ENCODE measurements around the gene ENOX2. TPM values are rescaled to one million over a fixed set of nuclear protein-coding genes. Genes with fewer than 3 reads are reported as not detected.

Gene ENOX2
- total RNA-seq, 1 donor from 2014 or later: 15.1 TPM

- no peak for ATAC-seq
Observed at GRCh38 chrX:130879869-130880268, 23.1 kb downstream of the ENOX2 start.

GRCh38 chrX:130878350-130879341 lies 24.4 kb downstream of the ENOX2 start:
- ATAC-seq: peak; percentile 44

- no peak for ATAC-seq
Observed at GRCh38 chrX:130877892-130878341, 25.1 kb downstream of the ENOX2 start.

DNA sequence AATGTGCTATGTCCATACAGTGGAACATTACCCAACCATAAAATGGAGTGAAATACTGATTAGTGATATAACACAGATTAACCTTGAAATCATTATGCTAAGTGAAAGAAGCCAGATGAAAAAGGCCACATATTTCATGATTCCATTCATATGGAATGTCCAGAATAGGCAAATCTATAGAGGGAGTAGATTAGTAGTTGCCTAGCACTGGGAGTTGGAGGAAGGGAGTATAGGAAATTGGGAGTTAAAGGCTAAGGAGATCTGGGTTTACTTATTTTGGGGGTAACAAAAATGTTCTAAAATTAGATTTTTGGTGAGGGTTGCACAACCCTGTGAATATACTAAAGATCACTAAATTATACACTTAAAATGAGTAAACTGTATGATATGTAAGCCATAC lies 26.8 kb downstream of the ENOX2 start:
- ATAC-seq: no peak

DNA sequence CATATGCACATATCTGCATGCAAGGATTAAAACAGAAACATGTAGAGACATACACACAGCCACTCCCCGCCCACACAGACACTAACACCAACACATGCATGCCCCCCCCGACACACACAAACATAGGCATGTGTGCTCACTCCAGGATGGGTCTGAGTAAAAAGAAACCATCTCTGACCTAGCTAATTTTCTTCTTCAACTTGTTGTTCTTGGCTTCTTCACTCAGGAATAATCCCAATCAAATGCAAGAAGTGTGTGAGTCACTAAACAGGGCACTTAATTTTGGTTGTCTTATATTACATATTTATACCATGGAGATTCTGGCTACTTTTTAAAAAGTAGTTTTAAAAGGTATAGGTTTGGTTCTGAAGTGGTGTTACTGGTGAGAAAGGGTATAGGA lies 28.3 kb downstream of the ENOX2 start:
- no peak for ATAC-seq

GRCh38 chrX:130869239-130869638 lies 33.8 kb downstream of the ENOX2 start:
- no peak for ATAC-seq

- ATAC-seq: no peak
Observed at GRCh38 chrX:130861462-130861861, 41.5 kb downstream of the ENOX2 start.

GRCh38 chrX:130857207-130857606 lies 45.8 kb downstream of the ENOX2 start:
- no peak for ATAC-seq

GRCh38 chrX:130851569-130851968 lies 51.4 kb downstream of the ENOX2 start:
- no peak for ATAC-seq

GRCh38 chrX:130848763-130849162 lies 54.2 kb downstream of the ENOX2 start:
- ATAC-seq: no peak

- no peak for ATAC-seq
Observed at GRCh38 chrX:130846746-130847145, 56.3 kb downstream of the ENOX2 start.

- no peak for ATAC-seq
Observed at GRCh38 chrX:130841776-130842175, 61.2 kb downstream of the ENOX2 start.

DNA sequence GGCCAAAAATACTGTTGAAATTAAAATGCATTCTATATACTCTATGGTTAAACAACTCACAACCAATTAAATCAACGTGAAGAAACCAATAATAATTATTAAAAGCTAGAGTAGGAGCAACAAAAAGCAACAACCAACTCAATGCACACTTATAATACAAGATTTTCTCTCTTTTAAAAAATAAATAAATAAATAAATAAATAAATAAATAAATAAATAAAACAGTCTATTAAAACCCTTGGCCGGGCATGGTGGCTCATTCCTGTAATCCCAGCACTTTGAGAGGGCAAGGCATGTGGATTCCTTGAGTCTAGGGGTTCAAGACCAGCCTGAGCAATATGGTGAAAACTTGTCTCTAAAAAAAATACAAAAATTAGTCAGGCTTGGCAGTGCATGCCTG lies 62.7 kb downstream of the ENOX2 start:
- no peak for ATAC-seq

DNA sequence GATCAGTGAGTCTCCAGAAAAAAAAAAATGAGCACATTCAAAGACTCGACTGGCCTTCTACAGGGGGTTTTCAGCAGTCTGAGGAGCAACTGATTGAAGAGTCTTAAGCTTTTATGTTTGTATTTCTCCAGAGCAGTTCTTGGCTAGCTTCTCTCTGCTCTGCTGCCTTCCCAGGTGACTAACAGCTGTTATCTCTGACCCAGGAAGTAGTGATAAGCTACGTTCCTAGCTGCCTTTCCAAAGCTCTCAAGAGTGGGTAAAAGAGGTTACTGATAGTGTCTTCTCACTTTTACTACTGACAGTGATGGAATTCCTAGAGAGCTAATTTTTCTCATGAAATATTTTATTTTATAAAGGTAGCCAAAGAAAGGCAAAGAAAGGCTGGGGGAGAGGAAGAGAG lies 66.6 kb downstream of the ENOX2 start:
- no peak for ATAC-seq

DNA sequence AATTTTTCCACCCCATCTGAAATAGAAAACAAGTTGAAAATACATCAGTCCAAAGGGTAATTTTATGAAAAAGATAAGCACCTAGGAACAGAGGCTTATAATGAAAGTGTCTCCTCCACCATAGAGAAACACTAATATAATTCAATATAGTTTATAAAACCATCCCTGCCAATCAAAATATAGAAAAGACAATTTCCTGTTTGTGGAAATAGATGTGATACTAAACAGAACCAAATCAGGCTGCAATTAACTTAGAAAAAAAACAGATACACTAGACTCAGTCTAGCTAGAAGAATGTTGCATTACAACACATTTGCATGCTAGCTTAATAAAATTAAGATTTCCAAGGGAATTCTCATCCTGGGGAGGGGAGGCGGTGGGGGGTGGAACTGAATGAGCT lies 68.2 kb downstream of the ENOX2 start:
- no peak for ATAC-seq

DNA sequence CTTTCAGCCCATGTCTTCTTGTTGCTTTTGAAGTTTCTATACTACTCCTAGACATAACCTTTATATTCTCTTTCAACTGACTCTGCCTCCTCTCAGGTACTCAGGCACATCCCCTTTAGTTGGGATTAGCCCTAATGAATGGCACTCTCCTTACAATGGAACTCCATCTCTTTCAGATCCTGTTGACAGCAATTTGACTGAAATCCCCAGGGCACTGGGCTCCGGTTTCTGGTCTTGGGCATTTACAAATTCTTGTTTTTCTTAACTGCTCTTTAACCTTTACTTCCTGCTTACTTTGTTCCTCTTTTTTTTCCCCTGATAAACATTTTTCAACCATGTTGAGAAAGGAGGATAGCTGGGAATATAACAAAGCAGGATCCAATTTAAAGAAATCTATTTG lies 68.9 kb downstream of the ENOX2 start:
- no peak for ATAC-seq

GRCh38 chrX:130831347-130831722 lies 71.7 kb downstream of the ENOX2 start:
- ATAC-seq: no peak

GRCh38 chrX:130830599-130831346 lies 72.2 kb downstream of the ENOX2 start:
- no peak for ATAC-seq

DNA sequence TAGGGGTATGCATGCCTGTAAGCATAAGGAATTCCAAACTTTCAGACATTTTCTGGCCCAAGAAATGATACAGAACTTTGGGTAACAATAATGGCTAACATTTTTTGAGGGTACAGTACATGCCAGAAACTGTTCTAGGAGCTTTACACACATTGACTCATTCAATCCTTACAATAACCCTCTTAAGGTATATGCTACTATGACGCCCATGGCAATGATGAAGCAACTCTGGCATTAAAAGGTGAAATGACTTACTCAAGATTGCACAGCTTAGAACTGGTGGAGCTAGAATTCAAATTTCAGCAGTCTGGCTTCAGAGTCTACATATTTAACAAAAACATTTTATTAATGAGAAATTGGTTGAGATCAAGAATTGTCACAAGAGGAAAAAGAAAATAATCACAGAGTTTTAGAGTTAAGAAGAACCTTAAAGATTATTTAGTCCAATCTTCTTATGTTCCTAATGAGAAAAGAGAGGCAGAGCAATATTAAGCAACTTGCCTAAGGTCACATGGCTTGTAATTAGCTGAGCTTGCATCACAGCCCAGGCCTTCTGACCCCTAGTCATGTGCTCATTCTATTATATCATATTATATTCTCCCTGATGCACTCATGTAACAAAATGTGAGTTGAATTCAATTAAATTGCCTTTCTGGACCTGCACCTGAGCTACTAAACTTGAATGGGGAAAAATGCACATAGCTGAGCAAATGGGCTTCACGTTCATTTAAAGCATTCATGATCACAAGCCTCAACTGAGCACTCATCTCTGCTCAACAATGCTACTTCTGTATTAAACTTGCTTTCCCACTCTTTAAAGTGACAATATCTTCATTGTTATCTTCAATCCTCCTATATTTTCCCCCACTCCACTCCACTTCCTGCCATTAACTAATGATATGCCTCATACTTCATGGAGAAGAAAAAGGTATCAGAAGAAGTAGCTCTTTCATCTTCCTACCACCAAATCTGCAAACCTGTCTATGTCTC lies 73.2 kb downstream of the ENOX2 start:
- ATAC-seq: peak; percentile 96

- no peak for ATAC-seq
Observed at GRCh38 chrX:130828641-130829040, 74.4 kb downstream of the ENOX2 start.

GRCh38 chrX:130827648-130828047 lies 75.4 kb downstream of the ENOX2 start:
- no peak for ATAC-seq

GRCh38 chrX:130826249-130826648 lies 76.8 kb downstream of the ENOX2 start:
- ATAC-seq: no peak
